ENCODE data around the gene NFATC2IP.
"Not testable (repeated sequence)": the region's sequence is repeated elsewhere in the genome, so short reads cannot be mapped to it uniquely, and the experiment has no call there.

Gene NFATC2IP

DNA sequence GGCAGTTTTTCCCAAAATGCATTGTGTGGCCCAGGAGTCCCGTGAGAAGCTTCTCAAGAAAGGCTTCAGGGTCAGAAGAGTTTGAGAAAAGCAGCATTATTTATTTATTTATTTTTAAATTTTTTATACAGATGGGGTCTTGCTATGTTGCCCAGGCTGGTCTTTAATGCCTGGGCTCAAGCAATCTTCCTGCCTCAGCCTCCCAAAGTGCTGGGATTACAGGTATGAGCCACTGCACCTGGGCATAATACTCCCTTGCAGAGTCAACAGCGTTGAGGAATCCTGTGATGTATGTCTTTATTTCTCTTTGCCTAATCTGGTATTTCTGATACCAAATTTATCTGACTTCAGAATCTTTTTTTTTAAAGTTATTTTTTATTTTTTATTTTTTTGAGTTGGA lies 49.3 kb downstream of the NFATC2IP start:
- Mint-ChIP-seq H3K9me3 (no peaks in the 10 kb centered on the region), H3K4me1 (no peaks in the 10 kb centered on the region), H3K27ac (no peak overlapping the region), H3K36me3 (ENCODE audit: low read depth) (no peaks in the 10 kb centered on the region), H3K27me3 (ENCODE audit: low read depth, poor library complexity) (peaks cover 23% of the 10 kb centered on the region), H3K4me3 (no peak overlapping the region)
- DNase-seq: no peak
- TF ChIP-seq, protein P1, sequence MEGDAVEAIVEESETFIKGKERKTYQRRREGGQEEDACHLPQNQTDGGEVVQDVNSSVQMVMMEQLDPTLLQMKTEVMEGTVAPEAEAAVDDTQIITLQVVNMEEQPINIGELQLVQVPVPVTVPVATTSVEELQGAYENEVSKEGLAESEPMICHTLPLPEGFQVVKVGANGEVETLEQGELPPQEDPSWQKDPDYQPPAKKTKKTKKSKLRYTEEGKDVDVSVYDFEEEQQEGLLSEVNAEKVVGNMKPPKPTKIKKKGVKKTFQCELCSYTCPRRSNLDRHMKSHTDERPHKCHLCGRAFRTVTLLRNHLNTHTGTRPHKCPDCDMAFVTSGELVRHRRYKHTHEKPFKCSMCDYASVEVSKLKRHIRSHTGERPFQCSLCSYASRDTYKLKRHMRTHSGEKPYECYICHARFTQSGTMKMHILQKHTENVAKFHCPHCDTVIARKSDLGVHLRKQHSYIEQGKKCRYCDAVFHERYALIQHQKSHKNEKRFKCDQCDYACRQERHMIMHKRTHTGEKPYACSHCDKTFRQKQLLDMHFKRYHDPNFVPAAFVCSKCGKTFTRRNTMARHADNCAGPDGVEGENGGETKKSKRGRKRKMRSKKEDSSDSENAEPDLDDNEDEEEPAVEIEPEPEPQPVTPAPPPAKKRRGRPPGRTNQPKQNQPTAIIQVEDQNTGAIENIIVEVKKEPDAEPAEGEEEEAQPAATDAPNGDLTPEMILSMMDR (IDR thresholded peaks at IDR 0.05): no peak

DNA sequence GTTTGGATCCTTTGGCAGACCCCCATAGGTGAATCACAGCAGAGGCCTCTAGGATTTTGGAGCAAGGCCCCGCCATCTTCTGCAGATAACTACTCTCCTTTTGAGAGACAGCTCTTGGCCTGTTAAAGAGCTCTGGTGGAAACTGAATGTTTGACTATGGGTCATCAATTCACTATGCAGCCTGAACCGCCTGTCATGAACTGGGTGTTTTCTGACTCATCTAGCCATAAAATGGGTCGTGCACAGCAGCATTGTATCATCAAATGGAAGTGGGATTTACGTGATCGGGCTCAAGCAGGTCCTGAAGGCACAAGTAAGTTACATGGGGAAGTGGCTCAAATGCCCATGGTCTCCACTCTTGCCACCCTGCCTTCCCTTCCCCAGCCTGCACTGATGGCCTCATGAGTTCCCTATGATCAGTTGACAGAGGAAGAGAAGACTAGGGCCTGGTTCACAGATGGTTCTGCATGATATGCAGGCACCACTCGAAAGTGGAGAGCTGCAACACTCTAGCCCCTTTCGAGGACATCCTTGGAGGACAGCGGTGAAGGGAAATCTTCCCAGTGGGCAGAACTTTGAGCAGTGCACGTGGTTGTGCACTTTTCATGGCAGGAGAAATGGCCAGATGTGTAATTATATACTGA lies 53.9 kb downstream of the NFATC2IP start:
- not testable (repeated sequence) for H3K4me1 Mint-ChIP-seq; DNase-seq; H3K27ac Mint-ChIP-seq; H3K9me3 Mint-ChIP-seq; H3K36me3 Mint-ChIP-seq (ENCODE audit: low read depth); H3K4me3 Mint-ChIP-seq
- peaks cover 18% of the 10 kb centered on the region for H3K27me3 Mint-ChIP-seq (ENCODE audit: low read depth, poor library complexity)

DNA sequence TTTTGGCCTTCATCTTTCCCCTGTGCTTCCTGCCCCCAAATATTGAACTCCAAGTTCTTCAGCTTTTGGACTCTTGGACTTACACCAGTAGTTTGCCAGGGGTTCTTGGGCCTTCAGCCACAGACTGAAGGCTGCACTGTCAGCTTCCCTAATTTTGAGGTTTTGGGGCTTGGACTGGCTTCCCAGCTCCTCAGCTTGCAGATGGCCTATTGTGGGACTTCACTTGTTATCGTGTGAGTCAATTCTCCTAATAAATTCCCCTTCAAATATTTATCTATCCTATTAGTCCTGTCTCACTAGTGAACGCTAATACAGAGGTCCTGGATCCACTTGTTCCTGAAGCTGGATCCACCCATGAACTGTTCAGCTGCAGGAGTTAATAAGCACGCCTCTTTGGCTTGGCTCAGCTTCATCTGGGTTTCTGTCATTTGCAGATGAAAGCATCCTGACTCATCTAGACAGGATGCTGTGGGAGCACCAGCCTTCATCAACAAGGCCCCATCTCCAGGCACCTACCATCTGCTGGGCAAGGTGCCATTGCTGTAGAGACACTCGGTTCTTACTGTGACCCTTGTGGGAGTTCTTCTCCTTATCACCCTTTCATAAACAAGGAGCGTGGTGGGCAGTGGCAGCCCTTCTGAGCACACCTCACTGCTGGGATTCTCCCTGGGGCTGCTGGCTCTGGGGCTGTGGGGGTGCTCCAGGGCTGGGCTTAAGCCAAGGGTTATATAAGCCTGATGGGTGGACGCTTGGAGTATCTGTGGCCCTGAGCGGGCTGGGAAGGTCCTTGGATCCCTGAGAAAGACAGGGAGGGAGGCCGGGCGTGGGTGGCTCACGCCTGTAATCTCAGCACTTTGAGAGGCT lies 57.2 kb downstream of the NFATC2IP start:
- TF ChIP-seq, protein P1 (IDR thresholded peaks at IDR 0.05): no peak
- no peaks in the 10 kb centered on the region for H3K9me3 Mint-ChIP-seq
- H3K4me1 Mint-ChIP-seq: no peaks in the 10 kb centered on the region
- DNase-seq: no peak
- no peaks in the 10 kb centered on the region for H3K36me3 Mint-ChIP-seq (ENCODE audit: low read depth)
- peaks cover 23% of the 10 kb centered on the region for H3K27me3 Mint-ChIP-seq (ENCODE audit: low read depth, poor library complexity)
- H3K27ac Mint-ChIP-seq: no peak overlapping the region
- H3K4me3 Mint-ChIP-seq: no peak overlapping the region

DNA sequence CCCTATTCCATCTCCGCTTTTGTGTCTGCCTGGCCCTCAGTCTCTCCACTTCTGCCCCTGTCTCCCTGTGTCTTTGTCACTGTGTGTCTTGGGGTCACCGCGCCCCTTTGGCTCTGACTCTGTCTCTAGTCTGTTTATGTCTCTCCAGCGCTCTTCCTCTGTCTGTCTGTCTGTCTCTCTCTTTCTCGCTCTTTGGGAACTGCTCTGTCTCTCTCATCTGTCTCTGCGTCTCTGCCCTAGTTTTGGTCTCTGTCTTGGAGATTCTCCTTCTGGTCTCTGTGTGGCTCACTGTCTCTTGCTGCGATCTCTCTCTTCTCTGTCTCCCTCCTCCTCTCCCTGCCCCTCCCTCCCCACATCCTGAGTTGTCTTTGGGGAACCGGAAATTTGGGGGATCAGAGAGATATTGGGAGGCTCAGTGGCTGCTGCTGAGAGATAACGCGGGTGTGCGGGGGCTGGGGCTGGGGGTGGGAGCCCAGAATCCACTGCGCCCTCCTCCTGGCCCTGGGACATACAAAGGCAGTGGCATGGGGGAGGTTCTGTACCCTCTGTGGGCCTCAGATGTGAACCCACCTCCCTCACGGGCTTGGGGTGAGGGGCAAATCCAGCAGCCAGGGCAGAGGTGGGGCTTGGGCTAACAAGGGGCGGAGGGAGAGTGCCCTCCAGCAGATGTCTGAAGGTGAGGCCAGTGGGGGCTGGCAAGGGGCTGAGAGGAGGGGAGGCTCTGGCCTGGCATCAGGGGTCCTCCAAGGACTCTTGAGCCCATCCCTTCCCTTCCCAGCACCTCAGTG lies 58.5 kb downstream of the NFATC2IP start:
- TF ChIP-seq, protein P1 (IDR thresholded peaks at IDR 0.05): no peak
- Mint-ChIP-seq H3K36me3 (ENCODE audit: low read depth) (no peaks in the 10 kb centered on the region), H3K27ac (peak overlapping the region; percentile 42), H3K4me1 (no peaks in the 10 kb centered on the region), H3K9me3 (no peaks in the 10 kb centered on the region), H3K4me3 (no peak overlapping the region), H3K27me3 (ENCODE audit: low read depth, poor library complexity) (peaks cover 22% of the 10 kb centered on the region)
- no peak for DNase-seq

DNA sequence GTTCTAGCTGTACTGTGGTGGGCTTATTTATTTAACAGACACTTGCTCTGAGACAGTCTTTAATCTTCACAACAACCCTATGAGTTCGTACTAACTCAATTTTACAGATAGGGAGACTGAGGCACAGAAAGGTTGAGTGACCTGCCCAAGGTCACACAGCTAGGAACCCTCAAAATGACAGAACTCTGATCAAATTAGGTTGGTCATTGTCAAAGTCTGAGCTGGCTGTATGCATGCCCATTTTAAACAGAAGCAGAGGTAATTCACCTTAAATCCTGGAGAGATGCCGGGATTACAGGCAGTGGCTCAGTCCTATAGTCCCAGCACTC lies 59.1 kb downstream of the NFATC2IP start:
- TF ChIP-seq, protein P1 (IDR thresholded peaks at IDR 0.05): no peak
- DNase-seq: no peak
- no peaks in the 10 kb centered on the region for H3K4me1 Mint-ChIP-seq
- no peak overlapping the region for H3K27ac Mint-ChIP-seq
- peaks cover 22% of the 10 kb centered on the region for H3K27me3 Mint-ChIP-seq (ENCODE audit: low read depth, poor library complexity)
- H3K9me3 Mint-ChIP-seq: no peaks in the 10 kb centered on the region
- H3K36me3 Mint-ChIP-seq (ENCODE audit: low read depth): no peaks in the 10 kb centered on the region
- H3K4me3 Mint-ChIP-seq: no peak overlapping the region

DNA sequence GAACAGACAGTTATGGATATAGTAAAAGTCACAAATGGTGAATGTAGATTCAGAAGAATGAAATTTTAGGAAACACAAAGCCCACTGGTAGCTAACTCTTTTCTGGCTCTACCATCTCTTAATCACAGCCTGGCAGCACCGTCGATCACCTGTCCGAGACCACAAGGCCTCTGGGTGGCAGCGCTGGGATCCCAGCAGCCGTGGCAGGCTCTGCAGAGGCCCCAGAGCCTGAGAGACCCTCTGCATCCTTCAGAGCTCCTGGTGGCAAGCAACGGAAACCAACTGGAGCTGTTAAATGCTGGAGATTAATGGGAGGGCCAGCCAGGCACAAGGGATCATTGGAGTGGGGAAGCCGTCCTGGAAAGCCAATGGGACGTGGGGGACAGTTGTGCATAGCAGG lies 60.4 kb downstream of the NFATC2IP start:
- Mint-ChIP-seq H3K4me1 (no peaks in the 10 kb centered on the region), H3K4me3 (no peak overlapping the region), H3K36me3 (ENCODE audit: low read depth) (no peaks in the 10 kb centered on the region), H3K27me3 (ENCODE audit: low read depth, poor library complexity) (peaks cover 16% of the 10 kb centered on the region), H3K27ac (no peak overlapping the region), H3K9me3 (no peaks in the 10 kb centered on the region)
- peak; percentile 11 for DNase-seq
- TF ChIP-seq, protein P1 (IDR thresholded peaks at IDR 0.05): no peak

Measured in nephron progenitor cell (in vitro differentiated cells).